Left lung (tissue), 10 donors: ENCODE measurements around the gene TMEM43. TPM values are rescaled to one million over a fixed set of nuclear protein-coding genes. Genes with fewer than 3 reads are reported as not detected.
"Not testable (repeated sequence)": the region's sequence is repeated elsewhere in the genome, so short reads cannot be mapped to it uniquely, and the experiment has no call there.

Source experiments
- ATAC-seq: fragments of 200-7000 bp; cut with Tn5 transposase; one replicate; pipeline ENCODE4 v1.9.1; 2020; ENCODE audit warnings: moderate library complexity
- DNase-seq, 4 donors: peaks; one replicate each; pipeline ENCODE4 v3.0.0-alpha.2; 2013 to 2020
- H3K27ac ChIP-seq, 2 donors: fragments of 200-600 bp; sonication (generic) in 1 of 2; one replicate each; pipeline versions ENCODE4 v1.5.0 to v1.8.0; 2020 to 2021
- H3K27me3 ChIP-seq, 2 donors: fragments of 200-600 bp; sonication (generic) in 1 of 2; one replicate each; pipeline versions ENCODE4 v1.5.0 to v1.8.0; 2020 to 2021
- H3K36me3 ChIP-seq, 2 donors: fragments of 200-600 bp; sonication (generic) in 1 of 2; one replicate each; pipeline versions ENCODE4 v1.5.0 to v1.8.0; 2020 to 2021
- H3K4me1 ChIP-seq, 2 donors: fragments of 200-600 bp; one replicate each; pipeline ENCODE4 v1.8.0; 2021
- H3K4me3 ChIP-seq, 2 donors: fragments of 200-600 bp; sonication (generic) in 1 of 2; one replicate each; pipeline versions ENCODE4 v1.5.0 to v1.8.0; 2020 to 2021; ENCODE audit warnings: mild to moderate bottlenecking in 1 of 2
- H3K9me3 ChIP-seq, 2 donors: fragments of 200-600 bp; sonication (generic) in 1 of 2; one replicate each; pipeline versions ENCODE4 v1.5.0 to v1.8.0; 2020 to 2021
- CTCF ChIP-seq, 2 donors: fragments of 200-600 bp; sonication (generic) in 1 of 2; IDR thresholded peaks; one replicate each; pipeline versions ENCODE4 v1.5.0 to v1.8.0; 2021; ENCODE audit warnings: antibody characterized with exemption in 2 of 2
- intact Hi-C, 2 donors: fragments of 100-400 bp; cut with DNase I; formaldehyde crosslinking; loops; one replicate each; pipeline versions ENCODE4 v1.11.2 to v1.14.2; 2022
- polyA plus RNA-seq, 6 donors: library from polyadenylated mRNA; unstranded; fragments of 120-200 nt; gene quantifications; one replicate each; pipeline ENCODE4 v1.2.1, GENCODE V29; 2013; ENCODE audit not compliant: insufficient read length in 6 of 6
- total RNA-seq, 2 donors: library from RNA; stranded (reverse); fragmentation: NEBNext Ultra II Directional; extraction: Animal tissue kit (Norgen Biotek cat#: 25700); gene quantifications; one replicate each; pipeline ENCODE4 v1.2.1, GENCODE V29; 2021
- donor health status: DM: no; HTN: yes; CAD: no.
- donor health status: DM: no; HTN: no; CAD: no.

The TMEM43 gene
- total and polyA plus RNA-seq, 8 donors: 62.2 to 104 (median 64.3) TPM

GRCh38 chr3:14092464-14092863 is 32.4 kb upstream of the TMEM43 start:
- Histone ChIP-seq H3K27ac (no peak overlapping the region), H3K36me3 (no peaks in the 10 kb centered on the region), H3K9me3 (peaks cover 0 to 16% of the 10 kb centered on the region in 2 donors), H3K27me3 (no peaks in the 10 kb centered on the region), H3K4me3 (no peak overlapping the region), H3K4me1 (no peaks in the 10 kb centered on the region)
- ATAC-seq (no peak), DNase-seq (no peak)
- no peak for TF ChIP-seq CTCF (IDR thresholded peaks at IDR 0.05)
- intact Hi-C loops: no loop called here

GRCh38 chr3:14093831-14094230 is 31.0 kb upstream of the TMEM43 start:
- no peak for ATAC-seq
- H3K4me1 ChIP-seq: no peaks in the 10 kb centered on the region
- no peaks in the 10 kb centered on the region for H3K27me3 ChIP-seq
- no peak for DNase-seq
- no peaks in the 10 kb centered on the region for H3K36me3 ChIP-seq
- intact Hi-C loops: no loop called here
- TF ChIP-seq CTCF (IDR thresholded peaks at IDR 0.05): no peak
- no peak overlapping the region for H3K4me3 ChIP-seq
- peaks cover 0 to 15% of the 10 kb centered on the region in 2 donors for H3K9me3 ChIP-seq
- no peak overlapping the region for H3K27ac ChIP-seq

GRCh38 chr3:14096742-14097141 is 28.1 kb upstream of the TMEM43 start:
- intact Hi-C loops: no loop called here
- H3K4me1 ChIP-seq: no peaks in the 10 kb centered on the region
- H3K9me3 ChIP-seq: peaks cover 0 to 12% of the 10 kb centered on the region in 2 donors
- H3K36me3 ChIP-seq: no peaks in the 10 kb centered on the region
- no peak for ATAC-seq
- DNase-seq: no peak
- no peak overlapping the region for H3K4me3 ChIP-seq
- TF ChIP-seq CTCF (IDR thresholded peaks at IDR 0.05): no peak
- H3K27ac ChIP-seq: no peak overlapping the region
- H3K27me3 ChIP-seq: no peaks in the 10 kb centered on the region

- ATAC-seq: no peak
- intact Hi-C loops: no loop called here
Observed at GRCh38 chr3:14097616-14098391, 27.0 kb upstream of the TMEM43 start.

GRCh38 chr3:14109821-14110220 is 15.0 kb upstream of the TMEM43 start:
- H3K27ac ChIP-seq, ATAC-seq, intact Hi-C loops, H3K27me3 ChIP-seq, DNase-seq, H3K4me1 ChIP-seq, H3K4me3 ChIP-seq, H3K9me3 ChIP-seq: not testable (repeated sequence)
- H3K36me3 ChIP-seq: peaks cover 0 to 45% of the 10 kb centered on the region in 2 donors

More at GRCh38 chr3:14097616-14098391, 27.0 kb upstream of the TMEM43 start:
- Histone ChIP-seq H3K9me3 (peaks cover 0 to 12% of the 10 kb centered on the region in 2 donors), H3K27ac (no peak overlapping the region), H3K36me3 (no peaks in the 10 kb centered on the region), H3K27me3 (no peaks in the 10 kb centered on the region), H3K4me1 (no peaks in the 10 kb centered on the region), H3K4me3 (no peak overlapping the region)
- no peak for TF ChIP-seq CTCF (IDR thresholded peaks at IDR 0.05)
- no peak for DNase-seq
